Measurements from ENCODE around the gene ZNF358. TPM values are rescaled to one million over a fixed set of nuclear protein-coding genes. Genes with fewer than 3 reads are reported as not detected.
A peak's percentile ranks its signal among the peaks of the same experiment; 100 is the strongest.
"Not testable (repeated sequence)": the region's sequence is repeated elsewhere in the genome, so short reads cannot be mapped to it uniquely, and the experiment has no call there.

ZNF358 gene
- total RNA-seq, 2 donors from 2014 or later: 20.2 to 44.1 TPM

DNA sequence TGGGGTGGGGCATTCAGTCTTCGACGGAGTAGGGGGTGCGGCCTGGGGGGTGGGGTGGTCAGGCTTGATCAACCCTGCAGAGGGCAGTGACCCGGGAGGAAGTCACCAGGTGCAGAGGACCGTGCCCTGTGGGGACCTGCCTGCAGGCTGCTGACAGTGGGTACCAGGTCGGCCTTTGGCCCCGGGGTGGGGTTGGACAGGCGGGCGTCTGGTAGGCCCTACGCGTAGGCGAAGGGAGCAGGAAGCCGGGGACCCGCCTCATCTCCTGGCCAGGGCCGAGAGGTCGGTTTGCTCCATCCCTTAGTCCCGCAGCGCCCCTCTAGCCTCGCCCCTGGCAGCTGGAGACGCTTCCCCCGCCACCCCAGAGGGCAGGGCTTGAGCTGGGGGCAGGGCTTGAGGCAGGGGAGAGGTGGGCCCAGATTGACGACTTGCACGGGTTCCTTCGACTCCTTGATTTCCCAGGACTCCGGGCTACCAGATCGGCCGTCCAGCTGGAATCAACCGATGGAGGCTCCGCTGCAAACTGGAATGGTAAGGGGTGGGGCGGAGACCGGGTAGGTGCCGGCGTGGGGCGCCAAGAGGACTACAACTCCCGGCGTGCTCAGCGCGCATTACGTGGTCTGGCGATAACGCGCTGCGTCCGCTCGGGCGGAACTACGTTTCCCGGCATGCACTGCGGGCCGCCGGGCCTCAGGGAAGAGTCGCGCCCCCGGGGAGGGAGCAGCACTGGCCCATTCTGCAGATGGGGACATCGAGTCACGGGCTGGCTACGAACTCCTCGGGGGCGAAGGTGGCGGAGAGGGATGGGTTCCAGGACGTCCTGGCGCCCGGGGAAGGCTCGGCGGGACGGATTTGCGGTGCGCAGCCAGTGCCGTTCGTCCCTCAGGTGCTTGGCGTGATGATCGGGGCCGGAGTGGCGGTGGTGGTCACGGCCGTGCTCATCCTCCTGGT, 19.4 kb downstream of the ZNF358 start, which contains the start of gene PNPLA6:
PNPLA6 (plus strand) TSS at position 671 of the 951 bp plus-strand sequence; CDS start at position 743, 72 bp downstream.
- no peaks in the 10 kb centered on the region for H3K9me3 ChIP-seq
- H3K27me3 ChIP-seq: no peaks in the 10 kb centered on the region
- DNase-seq: peak; percentile 98
- TF ChIP-seq, protein P1, sequence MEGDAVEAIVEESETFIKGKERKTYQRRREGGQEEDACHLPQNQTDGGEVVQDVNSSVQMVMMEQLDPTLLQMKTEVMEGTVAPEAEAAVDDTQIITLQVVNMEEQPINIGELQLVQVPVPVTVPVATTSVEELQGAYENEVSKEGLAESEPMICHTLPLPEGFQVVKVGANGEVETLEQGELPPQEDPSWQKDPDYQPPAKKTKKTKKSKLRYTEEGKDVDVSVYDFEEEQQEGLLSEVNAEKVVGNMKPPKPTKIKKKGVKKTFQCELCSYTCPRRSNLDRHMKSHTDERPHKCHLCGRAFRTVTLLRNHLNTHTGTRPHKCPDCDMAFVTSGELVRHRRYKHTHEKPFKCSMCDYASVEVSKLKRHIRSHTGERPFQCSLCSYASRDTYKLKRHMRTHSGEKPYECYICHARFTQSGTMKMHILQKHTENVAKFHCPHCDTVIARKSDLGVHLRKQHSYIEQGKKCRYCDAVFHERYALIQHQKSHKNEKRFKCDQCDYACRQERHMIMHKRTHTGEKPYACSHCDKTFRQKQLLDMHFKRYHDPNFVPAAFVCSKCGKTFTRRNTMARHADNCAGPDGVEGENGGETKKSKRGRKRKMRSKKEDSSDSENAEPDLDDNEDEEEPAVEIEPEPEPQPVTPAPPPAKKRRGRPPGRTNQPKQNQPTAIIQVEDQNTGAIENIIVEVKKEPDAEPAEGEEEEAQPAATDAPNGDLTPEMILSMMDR (IDR thresholded peaks at IDR 0.05): no peak
- no peaks in the 10 kb centered on the region for H3K36me3 ChIP-seq
- H3K9ac ChIP-seq (ENCODE audit: low read depth in 2 of 2, low read length in 2 of 2): peak within 1 kb of the TSS; percentile 91 to 98
- H3K4me1 ChIP-seq: peaks cover 4% of the 10 kb centered on the region
- H3K27ac ChIP-seq: peak within 1 kb of the TSS; percentile 73
- intact Hi-C loops (cut with DNase I): no loop called here
- peak within 1 kb of the TSS; percentile 77 for H3K4me3 ChIP-seq

DNA sequence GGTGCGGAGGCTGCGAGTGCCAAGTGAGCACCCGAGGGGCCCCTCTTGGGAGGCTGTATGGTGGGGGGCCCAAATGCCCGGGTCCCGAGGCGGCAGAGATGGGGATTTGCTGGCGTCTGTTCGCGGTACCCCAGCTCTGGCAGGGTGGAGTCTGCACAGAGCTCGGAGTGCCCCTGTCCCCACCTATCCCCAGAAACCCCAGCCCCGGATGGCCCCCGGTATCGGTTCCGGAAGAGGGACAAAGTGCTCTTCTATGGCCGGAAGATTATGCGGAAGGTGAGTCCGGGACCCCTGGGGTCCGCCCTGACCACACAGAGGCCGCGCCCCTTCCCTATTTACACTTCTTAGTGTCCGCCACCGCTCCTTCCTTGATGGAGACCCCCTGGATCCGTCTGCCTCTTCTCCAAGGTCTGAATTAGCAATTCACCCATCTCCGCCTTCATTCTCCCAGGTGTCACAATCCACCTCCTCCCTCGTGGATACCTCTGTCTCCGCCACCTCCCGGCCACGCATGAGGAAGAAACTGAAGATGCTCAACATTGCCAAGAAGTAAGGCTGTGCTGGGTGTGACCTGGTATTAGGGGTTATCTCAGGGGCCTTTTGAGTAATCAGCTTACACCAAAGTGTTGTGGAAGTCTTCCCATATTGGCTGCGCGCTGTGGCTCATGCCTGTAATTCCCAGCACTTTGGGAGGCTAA, 20.2 kb downstream of the ZNF358 start:
- intact Hi-C loops (cut with DNase I): no loop called here
- DNase-seq: no peak
- Histone ChIP-seq H3K4me1 (peaks cover 4% of the 10 kb centered on the region), H3K4me3 (peak overlapping the region; percentile 77), H3K27ac (peak overlapping the region; percentile 73), H3K36me3 (peaks cover 3% of the 10 kb centered on the region), H3K27me3 (no peaks in the 10 kb centered on the region), H3K9me3 (no peaks in the 10 kb centered on the region), H3K9ac (ENCODE audit: low read depth in 2 of 2, low read length in 2 of 2) (peak overlapping the region; percentile 91 to 98)
- TF ChIP-seq, protein P1 (IDR thresholded peaks at IDR 0.05): no peak

DNA sequence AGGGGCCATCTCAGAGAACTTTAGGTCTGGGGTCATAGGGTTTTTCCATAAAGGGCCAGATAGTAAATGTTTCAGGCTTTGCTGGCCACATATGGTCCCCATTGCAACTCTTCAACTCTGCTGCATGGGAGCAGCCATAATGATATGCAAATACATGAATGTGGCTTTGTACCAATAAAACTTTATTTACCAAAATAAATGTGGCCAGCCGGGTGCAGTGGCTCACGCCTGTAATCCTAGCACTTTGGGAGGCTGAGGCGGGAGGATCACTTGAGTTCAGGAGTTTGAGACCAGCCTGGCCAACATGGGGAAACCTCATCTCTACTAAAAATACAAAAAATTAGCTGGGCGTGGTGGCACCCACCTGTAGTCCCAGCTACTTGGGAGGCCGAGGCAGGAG, 23.1 kb downstream of the ZNF358 start:
- H3K4me3 ChIP-seq; H3K27ac ChIP-seq; H3K4me1 ChIP-seq; intact Hi-C loops (cut with DNase I); DNase-seq; H3K9ac ChIP-seq (ENCODE audit: low read depth in 2 of 2, low read length in 2 of 2); H3K9me3 ChIP-seq; H3K27me3 ChIP-seq: not testable (repeated sequence)
- H3K36me3 ChIP-seq: peaks cover 21% of the 10 kb centered on the region

DNA sequence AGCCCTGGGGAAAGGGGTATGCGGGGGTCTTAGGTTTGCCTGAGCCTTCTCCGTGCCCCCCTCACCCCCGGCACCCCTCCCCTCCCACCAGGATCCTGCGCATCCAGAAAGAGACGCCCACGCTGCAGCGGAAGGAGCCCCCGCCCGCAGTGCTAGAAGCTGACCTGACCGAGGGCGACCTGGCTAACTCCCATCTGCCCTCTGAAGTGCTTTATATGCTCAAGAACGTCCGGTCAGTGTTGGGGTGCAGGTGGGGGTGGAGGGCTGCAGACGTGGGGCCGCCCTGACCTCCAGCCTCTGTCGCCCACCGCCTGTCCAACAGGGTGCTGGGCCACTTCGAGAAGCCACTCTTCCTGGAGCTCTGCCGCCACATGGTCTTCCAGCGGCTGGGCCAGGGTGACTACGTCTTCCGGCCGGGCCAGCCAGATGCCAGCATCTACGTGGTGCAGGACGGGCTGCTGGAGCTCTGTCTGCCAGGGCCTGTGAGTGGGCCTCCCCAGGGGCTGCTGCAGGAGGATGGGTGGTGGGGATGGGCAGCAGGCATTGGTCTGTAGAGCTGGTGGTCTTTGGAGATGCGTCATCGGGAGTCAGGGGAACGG, 24.0 kb downstream of the ZNF358 start:
- no peak overlapping the region for H3K27ac ChIP-seq
- DNase-seq: no peak
- no peaks in the 10 kb centered on the region for H3K9me3 ChIP-seq
- H3K9ac ChIP-seq (ENCODE audit: low read depth in 2 of 2, low read length in 2 of 2): no peak overlapping the region
- peaks cover 4% of the 10 kb centered on the region for H3K4me1 ChIP-seq
- no peaks in the 10 kb centered on the region for H3K27me3 ChIP-seq
- TF ChIP-seq, protein P1 (IDR thresholded peaks at IDR 0.05): no peak
- intact Hi-C loops (cut with DNase I): no loop called here
- H3K4me3 ChIP-seq: no peak overlapping the region
- peaks cover 25% of the 10 kb centered on the region for H3K36me3 ChIP-seq

DNA sequence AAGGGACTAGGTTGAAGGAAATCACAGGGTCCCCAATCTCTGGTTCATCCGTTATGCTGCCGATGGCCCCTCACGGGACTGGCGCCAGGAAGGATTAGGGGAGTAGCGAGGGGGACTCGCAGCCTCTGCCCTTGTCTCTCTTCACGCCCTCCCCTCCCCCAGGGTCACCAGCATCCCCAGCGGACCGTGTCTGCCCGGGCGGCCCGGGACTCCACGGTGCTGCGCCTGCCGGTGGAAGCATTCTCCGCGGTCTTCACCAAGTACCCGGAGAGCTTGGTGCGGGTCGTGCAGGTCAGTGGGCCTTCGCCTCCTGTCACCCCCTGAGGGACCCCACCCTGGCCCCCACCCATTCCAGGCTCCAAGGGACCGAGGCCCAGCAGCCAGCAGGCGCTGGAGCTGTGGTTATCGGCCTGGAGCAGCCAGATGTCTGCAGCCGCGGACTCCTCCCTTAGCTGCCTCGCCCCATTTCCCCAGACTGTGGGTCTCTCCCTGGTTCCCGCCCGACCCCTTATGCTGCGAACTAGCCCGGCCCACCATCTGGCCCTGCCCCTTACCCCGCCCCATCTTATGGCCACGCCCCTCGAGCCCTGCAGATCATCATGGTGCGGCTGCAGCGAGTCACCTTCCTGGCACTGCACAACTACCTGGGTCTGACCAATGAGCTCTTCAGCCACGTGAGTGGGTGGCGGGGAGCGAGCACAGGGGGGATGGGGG, 25.0 kb downstream of the ZNF358 start:
- no peak overlapping the region for H3K4me3 ChIP-seq
- intact Hi-C loops (cut with DNase I): no loop called here
- TF ChIP-seq, protein P1 (IDR thresholded peaks at IDR 0.05): no peak
- no peaks in the 10 kb centered on the region for H3K27me3 ChIP-seq
- H3K4me1 ChIP-seq: peaks cover 4% of the 10 kb centered on the region
- no peak overlapping the region for H3K9ac ChIP-seq (ENCODE audit: low read depth in 2 of 2, low read length in 2 of 2)
- DNase-seq: no peak
- no peaks in the 10 kb centered on the region for H3K9me3 ChIP-seq
- peaks cover 25% of the 10 kb centered on the region for H3K36me3 ChIP-seq
- H3K27ac ChIP-seq: no peak overlapping the region

Measured in colonic mucosa (tissue), 4 donors.